GM12878 (cell line): ENCODE data around the gene LCE2D.
"Not testable (repeated sequence)": the region's sequence is repeated elsewhere in the genome, so short reads cannot be mapped to it uniquely, and the experiment has no call there.

Source experiments
- CTCF ChIP-seq, 3 experiments: IDR thresholded peaks in 2 of 3; conservative IDR thresholded peaks in 1 of 3; 2 replicates each; pipeline ENCODE4 v1.5.1; 2011; ENCODE audit warnings: low read depth in 3 of 3, low read length in 3 of 3, mild to moderate bottlenecking in 3 of 3, control low read depth in 2 of 3, moderate library complexity in 2 of 3, inconsistent platforms in 1 of 3, mixed read lengths in 1 of 3; ENCODE audit not compliant: control insufficient read depth in 2 of 3, insufficient read depth in 1 of 3; ENCODE audit errors: extremely low read depth in 1 of 3
- HDGF ChIP-seq: fragments of 450-650 bp; IDR thresholded peaks from 2 replicates; pipeline ENCODE4 v1.6.1; 2016; ENCODE audit warnings: antibody characterized with exemption
- IKZF1 ChIP-seq: fragments of 450-650 bp; conservative IDR thresholded peaks from 2 replicates; pipeline ENCODE4 v1.6.1; 2017; ENCODE audit warnings: antibody characterized with exemption, mild to moderate bottlenecking
- POLR2A ChIP-seq: IDR thresholded peaks from 2 replicates; pipeline ENCODE4 v1.6.1; 2011; ENCODE audit warnings: low read depth, mild to moderate bottlenecking, low read length
- POLR2AphosphoS5 ChIP-seq: IDR thresholded peaks from 2 replicates; pipeline ENCODE4 v1.6.1; 2011; ENCODE audit warnings: mild to moderate bottlenecking, low read length, inconsistent platforms
- RAD51 ChIP-seq: fragments of 450-650 bp; IDR thresholded peaks from 2 replicates; pipeline ENCODE4 v1.6.1; 2016; ENCODE audit warnings: moderate library complexity, mild to moderate bottlenecking, inconsistent platforms
- TF ChIP-seq, protein P1 (sequence below): IDR thresholded peaks from 2 replicates; pipeline ENCODE4 v1.6.1; 2012; ENCODE audit warnings: low read depth, low read length, improper control_type of control experiment

- TF ChIP-seq CTCF (IDR thresholded peaks at IDR 0.05 in 2 of 3, conservative IDR thresholded peaks at IDR 0.05 in 1 of 3; ENCODE audit: control insufficient read depth in 2 of 3, extremely low read depth in 1 of 3, insufficient read depth in 1 of 3, low read depth in 3 of 3, low read length in 3 of 3); IKZF1; RAD51; POLR2AphosphoS5; HDGF; POLR2A: not testable (repeated sequence)
- TF ChIP-seq, protein P1, sequence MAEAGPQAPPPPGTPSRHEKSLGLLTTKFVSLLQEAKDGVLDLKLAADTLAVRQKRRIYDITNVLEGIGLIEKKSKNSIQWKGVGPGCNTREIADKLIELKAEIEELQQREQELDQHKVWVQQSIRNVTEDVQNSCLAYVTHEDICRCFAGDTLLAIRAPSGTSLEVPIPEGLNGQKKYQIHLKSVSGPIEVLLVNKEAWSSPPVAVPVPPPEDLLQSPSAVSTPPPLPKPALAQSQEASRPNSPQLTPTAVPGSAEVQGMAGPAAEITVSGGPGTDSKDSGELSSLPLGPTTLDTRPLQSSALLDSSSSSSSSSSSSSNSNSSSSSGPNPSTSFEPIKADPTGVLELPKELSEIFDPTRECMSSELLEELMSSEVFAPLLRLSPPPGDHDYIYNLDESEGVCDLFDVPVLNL: not testable (repeated sequence)
These were observed 3.0 kb downstream of the LCE2D start for GRCh38 chr1:152666171-152666570.
